IMR-90 (cell line): ENCODE data around the gene SHB. TPM values are rescaled to one million over a fixed set of nuclear protein-coding genes. Genes with fewer than 3 reads are reported as not detected.

Experiments
- ATAC-seq: fragments of 200-7000 bp; cut with Tn5 transposase; 2 replicates; pipeline ENCODE4 v1.9.1; 2020; ENCODE audit warnings: low read depth, mild to moderate bottlenecking, moderate library complexity
- BruUV-seq: library from RNA; stranded (reverse); fragments of 400-500 nt; replicated peaks from 2 replicates; lab custom pipeline; 2021; lab: Mats Ljungman, UMichigan
- CTCF ChIA-PET: fragments of 300-600 bp; formaldehyde crosslinking; extraction: SDS; loops from one replicate; lab custom pipeline; 2021; ENCODE audit warnings: antibody characterized with exemption; lab: Yijun Ruan, JAX
- POLR2A ChIA-PET: fragments of 300-600 bp; sonication (Branson Sonifier 250); formaldehyde crosslinking; loops from one replicate; lab custom pipeline; 2022; ENCODE audit warnings: antibody characterized with exemption; ENCODE audit not compliant: unreplicated experiment; lab: Charles Lee
- DNase-seq: peaks from one replicate; pipeline ENCODE4 v3.0.0; 2013
- H2AFZ ChIP-seq: replicated peaks from 2 replicates; pipeline ENCODE3; 2013; ENCODE audit warnings: low read length, mild to moderate bottlenecking; ENCODE audit not compliant: poor library complexity
- H2AK5ac ChIP-seq: 2 replicates; pipeline ENCODE4 v1.6.1; 2013; ENCODE audit warnings: low read depth, low read length, inconsistent platforms
- H2AK9ac ChIP-seq: replicated peaks from 2 replicates; pipeline ENCODE3; 2013; ENCODE audit warnings: mild to moderate bottlenecking, low read depth, low read length, moderate library complexity; ENCODE audit not compliant: poor library complexity
- H2BK120ac ChIP-seq: 2 replicates; pipeline ENCODE4 v1.6.1; 2013; ENCODE audit warnings: low read depth, low read length, inconsistent platforms
- H2BK15ac ChIP-seq: 3 replicates; pipeline ENCODE4 v1.6.1; 2013; ENCODE audit warnings: low read depth, low read length, inconsistent platforms
- H2BK20ac ChIP-seq: 2 replicates; pipeline ENCODE4 v1.6.1; 2013; ENCODE audit warnings: low read depth, mild to moderate bottlenecking, inconsistent platforms, low read length, moderate library complexity
- H2BK5ac ChIP-seq: 2 replicates; pipeline ENCODE4 v1.6.1; 2013; ENCODE audit warnings: mild to moderate bottlenecking, low read depth, low read length, inconsistent platforms; ENCODE audit not compliant: poor library complexity, severe bottlenecking
- H3K14ac ChIP-seq: replicated peaks from 2 replicates; pipeline ENCODE4 v1.6.1; 2013; ENCODE audit warnings: low read depth, low read length, inconsistent platforms
- H3K18ac ChIP-seq: 2 replicates; pipeline ENCODE4 v1.6.1; 2013; ENCODE audit warnings: low read depth, low read length, control low read depth
- H3K23ac ChIP-seq: 2 replicates; pipeline ENCODE4 v1.6.1; 2013; ENCODE audit warnings: low read depth, low read length, inconsistent platforms
- H3K27ac ChIP-seq: 2 replicates; pipeline ENCODE4 v1.5.1; 2013; ENCODE audit warnings: mild to moderate bottlenecking, control low read depth, low read length; ENCODE audit not compliant: insufficient read depth
- H3K27me3 ChIP-seq: 2 replicates; pipeline ENCODE4 v1.6.1; 2013; ENCODE audit warnings: low read length; ENCODE audit not compliant: control insufficient read depth, insufficient read depth
- H3K36me3 ChIP-seq: 2 replicates; pipeline ENCODE4 v1.6.1; 2013; ENCODE audit warnings: low read length, mixed read lengths; ENCODE audit not compliant: control insufficient read depth, insufficient read depth
- H3K4ac ChIP-seq: 2 replicates; pipeline ENCODE4 v1.6.1; 2013; ENCODE audit warnings: low read depth, low read length, inconsistent platforms
- H3K4me1 ChIP-seq: 2 replicates; pipeline ENCODE4 v1.6.1; 2013; ENCODE audit warnings: low read length, mixed read lengths; ENCODE audit not compliant: control insufficient read depth, insufficient read depth
- H3K4me2 ChIP-seq: 2 replicates; pipeline ENCODE4 v1.6.1; 2013; ENCODE audit warnings: low read depth, mild to moderate bottlenecking, control low read depth, low read length, moderate library complexity
- H3K4me3 ChIP-seq: 2 replicates; pipeline ENCODE4 v1.5.1; 2013; ENCODE audit warnings: low read depth, mild to moderate bottlenecking, control low read depth, low read length, moderate library complexity; ENCODE audit not compliant: insufficient read depth
- H3K56ac ChIP-seq: 2 replicates; pipeline ENCODE4 v1.6.1; 2013; ENCODE audit warnings: low read length, inconsistent platforms; ENCODE audit not compliant: insufficient read depth; ENCODE audit errors: extremely low read depth
- H3K79me1 ChIP-seq, 2 experiments: 2 replicates each; pipeline ENCODE4 v1.6.1; 2013; ENCODE audit warnings: low read length in 2 of 2, inconsistent platforms in 1 of 2, low read depth in 1 of 2
- H3K9ac ChIP-seq: 2 replicates; pipeline ENCODE4 v1.6.1; 2013; ENCODE audit warnings: low read depth, low read length, control low read depth
- H3K9me1 ChIP-seq: 2 replicates; pipeline ENCODE4 v1.6.1; 2013; ENCODE audit warnings: low read length, inconsistent platforms; ENCODE audit not compliant: insufficient read depth
- H3K9me3 ChIP-seq: 2 replicates; pipeline ENCODE4 v1.6.1; 2013; ENCODE audit warnings: low read length; ENCODE audit not compliant: control insufficient read depth, insufficient read depth
- H4K20me1 ChIP-seq: 2 replicates; pipeline ENCODE4 v1.6.1; 2013; ENCODE audit warnings: low read length, inconsistent platforms; ENCODE audit not compliant: insufficient read depth
- H4K5ac ChIP-seq: 2 replicates; pipeline ENCODE4 v1.6.1; 2013; ENCODE audit warnings: mild to moderate bottlenecking, low read depth, low read length, control low read depth
- H4K8ac ChIP-seq, 2 experiments: 2 replicates each; pipeline ENCODE4 v1.6.1; 2013; ENCODE audit warnings: low read depth in 2 of 2, low read length in 2 of 2, control low read depth in 1 of 2, inconsistent platforms in 1 of 2
- H4K91ac ChIP-seq: 2 replicates; pipeline ENCODE4 v1.6.1; 2013; ENCODE audit warnings: low read depth, low read length, inconsistent platforms; ENCODE audit not compliant: insufficient read depth
- BHLHE40 ChIP-seq: fragments of 150-350 bp; IDR thresholded peaks from 2 replicates; pipeline ENCODE4 v1.6.1; 2016; ENCODE audit warnings: mild to moderate bottlenecking, low read depth, low read length
- CEBPB ChIP-seq: IDR thresholded peaks from 2 replicates; pipeline ENCODE4 v1.6.1; 2012; ENCODE audit warnings: low read depth, low read length, improper control_type of control experiment
- CHD1 ChIP-seq: IDR thresholded peaks from 2 replicates; pipeline ENCODE4 v1.6.1; 2012; ENCODE audit warnings: low read depth, low read length, improper control_type of control experiment
- CTCF ChIP-seq: conservative IDR thresholded peaks from 2 replicates; pipeline ENCODE4 v1.5.1; 2012; ENCODE audit warnings: mild to moderate bottlenecking, low read depth, low read length, improper control_type of control experiment
- FOS ChIP-seq: fragments of 150-350 bp; IDR thresholded peaks from 2 replicates; pipeline ENCODE4 v1.6.1; 2016; ENCODE audit warnings: low read depth, low read length
- MAFK ChIP-seq: IDR thresholded peaks from 2 replicates; pipeline ENCODE4 v1.6.1; 2012; ENCODE audit warnings: low read depth, low read length, improper control_type of control experiment
- MAZ ChIP-seq: IDR thresholded peaks from 2 replicates; pipeline ENCODE4 v1.6.1; 2012; ENCODE audit warnings: low read depth, mild to moderate bottlenecking, low read length, improper control_type of control experiment, moderate library complexity, borderline replicate concordance
- NFE2L2 ChIP-seq: fragments of 150-350 bp; IDR thresholded peaks from 2 replicates; pipeline ENCODE4 v1.6.1; 2016; ENCODE audit warnings: low read depth, mild to moderate bottlenecking, low read length
- POLR2A ChIP-seq: IDR thresholded peaks from 2 replicates; pipeline ENCODE4 v1.6.1; 2012; ENCODE audit warnings: mild to moderate bottlenecking, low read depth, low read length
- RAD21 ChIP-seq: IDR thresholded peaks from 2 replicates; pipeline ENCODE4 v1.6.1; 2012; ENCODE audit warnings: low read length, improper control_type of control experiment
- RCOR1 ChIP-seq: IDR thresholded peaks from 2 replicates; pipeline ENCODE4 v1.6.1; 2012; ENCODE audit warnings: mild to moderate bottlenecking, low read length, improper control_type of control experiment; ENCODE audit not compliant: insufficient replicate concordance
- RFX5 ChIP-seq: IDR thresholded peaks from 2 replicates; pipeline ENCODE4 v1.8.0; 2012; ENCODE audit warnings: low read depth, mild to moderate bottlenecking, low read length, moderate library complexity
- SMC3 ChIP-seq: fragments of 150-350 bp; IDR thresholded peaks from 2 replicates; pipeline ENCODE4 v1.6.1; 2016; ENCODE audit warnings: low read depth, mild to moderate bottlenecking, antibody characterized with exemption, low read length, moderate library complexity
- WGBS, 2 experiments: methylation state at CpG; one replicate each; pipeline versions ENCODE4 v1.1.5 to v1.1.7; 2013; ENCODE audit warnings: missing lambda C conversion rate in 2 of 2; ENCODE audit not compliant: insufficient read length in 1 of 2; ENCODE audit errors: extremely low coverage in 2 of 2; 5-methylcytosine and 5-hydroxymethylcytosine counted together
- dilution Hi-C: fragments of 300-500 bp; cut with HindIII; formaldehyde crosslinking; loops from one replicate; pipeline ENCODE4 v1.14.3; 2018; ENCODE audit warnings: low sequenced_read_pairs; ENCODE audit not compliant: unreplicated experiment
- in situ Hi-C: fragments of 300-500 bp; cut with MboI; formaldehyde crosslinking; loops from 3 replicates; pipeline ENCODE4 v1.14.3; 2019; ENCODE audit warnings: low sequenced_read_pairs, inconsistent platforms, mixed read lengths
- intact Hi-C: fragments of 100-400 bp; cut with micrococcal nuclease; formaldehyde crosslinking; loops from 2 replicates; pipeline ENCODE4 v1.10.0; 2022
- polyA plus RNA-seq, 3 experiments: library from polyadenylated mRNA; depleted of rRNA; stranded (reverse); fragments of >200 nt; gene quantifications; 2 replicates each; pipeline ENCODE4 v1.2.3, GENCODE V29; 2012; ENCODE audit warnings: low replicate concordance in 1 of 3
- total RNA-seq: library from RNA; depleted of rRNA; stranded (reverse); fragments of >200 nt; gene quantifications from 2 replicates; pipeline ENCODE4 v1.2.3, GENCODE V29; 2012
- TF ChIP-seq, protein P1 (sequence below): fragments of 150-350 bp; IDR thresholded peaks from 2 replicates; pipeline ENCODE4 v1.6.1; 2017; ENCODE audit warnings: mild to moderate bottlenecking, antibody characterized with exemption, low read length, low read depth
- TF ChIP-seq, protein P2 (sequence below): fragments of 150-350 bp; IDR thresholded peaks from 2 replicates; pipeline ENCODE4 v1.6.1; 2016; ENCODE audit warnings: low read depth, mild to moderate bottlenecking, low read length, moderate library complexity, borderline replicate concordance

The SHB gene
- total and polyA plus RNA-seq, 2 of the 4 experiments (the other 2 are of a cell fraction) = 6.1 to 20.4 TPM

DNA sequence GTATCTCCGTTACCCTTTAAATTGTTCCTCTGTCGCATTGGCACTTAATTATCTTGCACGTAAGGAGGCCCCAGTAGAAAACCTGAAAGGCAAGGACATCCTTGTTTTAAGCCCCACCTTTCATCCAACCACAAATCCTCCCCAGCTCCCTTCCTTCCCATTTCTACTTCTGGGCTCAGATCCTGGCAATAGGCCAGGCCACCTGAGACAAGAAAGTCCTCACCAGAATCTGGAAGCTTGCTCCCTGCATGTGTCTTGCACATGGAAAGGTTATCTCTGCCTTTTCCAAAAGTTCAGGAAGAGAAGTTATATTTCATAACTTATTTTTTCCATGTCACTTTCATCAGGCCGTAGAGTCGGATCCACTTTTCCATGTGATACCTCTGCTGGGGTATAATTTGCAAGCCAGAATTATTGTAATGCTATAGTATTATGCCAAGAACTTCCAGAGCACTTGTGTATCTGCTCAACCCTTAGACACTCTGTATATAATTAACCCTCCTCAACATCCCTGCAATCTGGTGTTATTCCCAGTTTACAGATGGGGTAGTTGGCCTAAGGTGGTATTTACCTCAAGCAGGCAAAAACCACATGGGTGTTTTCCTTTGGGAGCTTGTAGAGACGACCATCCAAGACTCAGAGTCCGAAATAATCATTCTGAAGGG lies 2.6 kb upstream of the SHB start:
- DNase-seq (no peak), ATAC-seq (no peak)
- CTCF ChIA-PET = interaction anchor here (0.6 kb wide), 1 partner anchor 134 kb away, joined by 4 read pairs; no protein-coding TSS in a partner anchor
- H2BK120ac ChIP-seq = no peak overlapping the region
- dilution Hi-C loops = loop anchor here (25.0 kb wide), 1 partner anchor 134 kb away; no protein-coding TSS in a partner anchor
- peak overlapping the region; percentile 63 for H3K4ac ChIP-seq
- no peak overlapping the region for H3K14ac ChIP-seq
- no peaks in the 10 kb centered on the region for H3K9me3 ChIP-seq
- peak overlapping the region; percentile 4; the same call in 1 of the 2 replicates for H2BK20ac ChIP-seq
- no peaks in the 10 kb centered on the region for H3K27me3 ChIP-seq
- H4K91ac ChIP-seq = no peak overlapping the region
- peaks cover 8% of the 10 kb centered on the region for H4K20me1 ChIP-seq
- no peak overlapping the region for H3K4me3 ChIP-seq
- peaks cover 6 to 29% of the 10 kb centered on the region in 2 experiments; a peak in 3 of 4 replicates for H3K79me1 ChIP-seq
- H3K56ac ChIP-seq = no peak overlapping the region
- intact Hi-C loops = loop anchor here (5.0 kb wide), 1 partner anchor 191 kb away; no protein-coding TSS in a partner anchor
- H4K8ac ChIP-seq = no peak overlapping the region
- H3K18ac ChIP-seq = no peak overlapping the region
- no peak overlapping the region for H2AK9ac ChIP-seq
- no peak overlapping the region for H3K4me2 ChIP-seq
- no peak overlapping the region for H2AFZ ChIP-seq
- no TSS peak for BruUV-seq
- no peak overlapping the region for H2BK5ac ChIP-seq
- in situ Hi-C loops = loop anchor here (25.0 kb wide), 1 partner anchor 584 kb away; the partner anchor contains the start of gene POLR1E
- H3K27ac ChIP-seq = no peak overlapping the region
- no peak overlapping the region for H4K5ac ChIP-seq
- no peaks in the 10 kb centered on the region for H3K36me3 ChIP-seq
- H3K4me1 ChIP-seq = peaks cover 11% of the 10 kb centered on the region
- WGBS, 2 experiments = 80% methylated on average over 4 of the region's 7 CpGs; no CpG with 5 or more reads in 1 of the 2 experiments
- H3K23ac ChIP-seq = no peak overlapping the region
- H2AK5ac ChIP-seq = no peak overlapping the region
- peaks cover 7% of the 10 kb centered on the region for H3K9me1 ChIP-seq
- 0 out of 3 replicates have a peak overlapping the region, but pooled peaks have one; percentile 7 for H2BK15ac ChIP-seq
- H3K9ac ChIP-seq = no peak overlapping the region
- POLR2A ChIA-PET = no interaction called here
- TF ChIP-seq RCOR1 (no peak), FOS (no peak), CHD1 (no peak), RAD21 (no peak), SMC3 (no peak), CEBPB (no peak), POLR2A (no peak), MAZ (no peak), RFX5 (no peak), BHLHE40 (no peak), CTCF (no peak), NFE2L2 (no peak), MAFK (no peak)
- TF ChIP-seq, protein P1, sequence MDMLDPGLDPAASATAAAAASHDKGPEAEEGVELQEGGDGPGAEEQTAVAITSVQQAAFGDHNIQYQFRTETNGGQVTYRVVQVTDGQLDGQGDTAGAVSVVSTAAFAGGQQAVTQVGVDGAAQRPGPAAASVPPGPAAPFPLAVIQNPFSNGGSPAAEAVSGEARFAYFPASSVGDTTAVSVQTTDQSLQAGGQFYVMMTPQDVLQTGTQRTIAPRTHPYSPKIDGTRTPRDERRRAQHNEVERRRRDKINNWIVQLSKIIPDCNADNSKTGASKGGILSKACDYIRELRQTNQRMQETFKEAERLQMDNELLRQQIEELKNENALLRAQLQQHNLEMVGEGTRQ = no peak
- TF ChIP-seq, protein P2, sequence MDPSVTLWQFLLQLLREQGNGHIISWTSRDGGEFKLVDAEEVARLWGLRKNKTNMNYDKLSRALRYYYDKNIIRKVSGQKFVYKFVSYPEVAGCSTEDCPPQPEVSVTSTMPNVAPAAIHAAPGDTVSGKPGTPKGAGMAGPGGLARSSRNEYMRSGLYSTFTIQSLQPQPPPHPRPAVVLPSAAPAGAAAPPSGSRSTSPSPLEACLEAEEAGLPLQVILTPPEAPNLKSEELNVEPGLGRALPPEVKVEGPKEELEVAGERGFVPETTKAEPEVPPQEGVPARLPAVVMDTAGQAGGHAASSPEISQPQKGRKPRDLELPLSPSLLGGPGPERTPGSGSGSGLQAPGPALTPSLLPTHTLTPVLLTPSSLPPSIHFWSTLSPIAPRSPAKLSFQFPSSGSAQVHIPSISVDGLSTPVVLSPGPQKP = no peak
